Lower leg skin (tissue), 4 donors: Measurements from ENCODE around the gene GON7. TPM values are rescaled to one million over a fixed set of nuclear protein-coding genes. Genes with fewer than 3 reads are reported as not detected.

ENCODE experiments used
- DNase-seq, 2 donors: peaks; one replicate each; pipeline ENCODE4 v3.0.0-alpha.2; 2019; ENCODE audit warnings: low spot score in 2 of 2
- H3K4me3 ChIP-seq: fragments of 200-600 bp; sonication (generic); 2 replicates; pipeline ENCODE4 v1.5.1; 2017; ENCODE audit warnings: mild to moderate bottlenecking, low read depth; ENCODE audit not compliant: poor library complexity, severe bottlenecking
- POLR2A ChIP-seq, 2 donors: fragments of 450-650 bp; IDR thresholded peaks; one replicate each; pipeline ENCODE4 v1.6.1; 2016 to 2017; ENCODE audit warnings: antibody characterized with exemption in 2 of 2, mild to moderate bottlenecking in 1 of 2, moderate library complexity in 1 of 2
- WGBS, 2 donors: methylation state at CpG; one replicate each; pipeline ENCODE4 v1.1.5; 2018; 5-methylcytosine and 5-hydroxymethylcytosine counted together
- intact Hi-C: fragments of 100-400 bp; cut with DNase I; formaldehyde crosslinking; loops from one replicate; pipeline ENCODE4 v1.15.0; 2023; ENCODE audit warnings: low total_unique reads
- total RNA-seq, 4 donors: library from RNA; depleted of rRNA; stranded (reverse); fragments of >200 nt; gene quantifications; one replicate each; pipeline ENCODE4 v1.1.0, GENCODE V29; 2016
- TF ChIP-seq, protein P1 (sequence below), 3 donors: fragments of 450-650 bp; IDR thresholded peaks; one replicate each; pipeline ENCODE4 v1.5.1; 2016; ENCODE audit warnings: antibody characterized with exemption in 3 of 3, mild to moderate bottlenecking in 3 of 3, moderate library complexity in 2 of 3

Gene GON7
- total RNA-seq, 4 donors from 2014 or later = 4.0 to 8.4 (median 6.1) TPM

DNA sequence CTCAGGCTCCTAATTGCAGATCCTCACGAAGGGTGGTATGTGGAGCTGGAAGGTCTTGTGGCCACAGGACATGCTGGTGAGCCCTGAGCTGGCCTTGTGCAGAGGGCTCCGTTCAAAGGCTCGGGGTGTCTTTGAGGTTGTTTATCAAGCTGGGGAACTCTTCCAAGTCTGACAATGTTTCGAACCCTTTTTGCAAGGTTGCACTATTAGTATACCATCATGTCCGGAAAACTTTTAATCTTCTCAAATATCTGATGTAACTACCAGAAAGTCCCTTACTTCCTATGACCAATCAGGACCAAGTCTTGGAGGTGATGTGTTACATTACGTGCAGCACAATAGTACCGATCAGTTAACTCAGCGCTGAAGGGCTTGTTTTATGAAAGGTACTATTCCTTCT is 21.7 kb upstream of the GON7 start:
- 90 to 96% methylated on average over 8 of the region's 8 CpGs for WGBS, 2 donors
- TF ChIP-seq POLR2A (IDR thresholded peaks at IDR 0.05) = no peak
- TF ChIP-seq, protein P1, sequence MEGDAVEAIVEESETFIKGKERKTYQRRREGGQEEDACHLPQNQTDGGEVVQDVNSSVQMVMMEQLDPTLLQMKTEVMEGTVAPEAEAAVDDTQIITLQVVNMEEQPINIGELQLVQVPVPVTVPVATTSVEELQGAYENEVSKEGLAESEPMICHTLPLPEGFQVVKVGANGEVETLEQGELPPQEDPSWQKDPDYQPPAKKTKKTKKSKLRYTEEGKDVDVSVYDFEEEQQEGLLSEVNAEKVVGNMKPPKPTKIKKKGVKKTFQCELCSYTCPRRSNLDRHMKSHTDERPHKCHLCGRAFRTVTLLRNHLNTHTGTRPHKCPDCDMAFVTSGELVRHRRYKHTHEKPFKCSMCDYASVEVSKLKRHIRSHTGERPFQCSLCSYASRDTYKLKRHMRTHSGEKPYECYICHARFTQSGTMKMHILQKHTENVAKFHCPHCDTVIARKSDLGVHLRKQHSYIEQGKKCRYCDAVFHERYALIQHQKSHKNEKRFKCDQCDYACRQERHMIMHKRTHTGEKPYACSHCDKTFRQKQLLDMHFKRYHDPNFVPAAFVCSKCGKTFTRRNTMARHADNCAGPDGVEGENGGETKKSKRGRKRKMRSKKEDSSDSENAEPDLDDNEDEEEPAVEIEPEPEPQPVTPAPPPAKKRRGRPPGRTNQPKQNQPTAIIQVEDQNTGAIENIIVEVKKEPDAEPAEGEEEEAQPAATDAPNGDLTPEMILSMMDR (IDR thresholded peaks at IDR 0.05) = no peak
- DNase-seq = no peak
- no peak overlapping the region for H3K4me3 ChIP-seq
- intact Hi-C loops = no loop called here

DNA sequence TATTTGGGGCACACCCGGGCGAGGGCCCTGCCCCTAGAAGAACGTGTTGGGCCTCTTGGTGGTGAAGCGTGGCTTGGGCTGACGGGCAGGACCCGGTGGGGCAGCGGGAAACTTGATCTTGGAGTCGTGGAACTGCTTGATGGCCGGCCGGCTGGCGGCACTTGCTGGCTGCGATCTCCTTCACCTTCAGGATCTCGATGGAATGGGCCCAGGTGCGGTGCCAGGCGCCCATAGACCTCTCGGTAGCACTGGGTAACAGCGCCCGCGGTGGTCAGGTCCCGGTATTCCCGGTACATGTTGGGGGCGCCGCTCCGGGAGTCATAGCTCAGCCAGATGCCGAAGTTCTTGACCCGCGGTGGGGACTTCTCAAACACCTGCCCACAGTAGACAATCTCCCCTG is 16.7 kb upstream of the GON7 start:
- intact Hi-C loops = no loop called here
- WGBS, 2 donors = 98% methylated on average over 27 of the region's 27 CpGs
- TF ChIP-seq, protein P1 (IDR thresholded peaks at IDR 0.05) = no peak
- no peak for TF ChIP-seq POLR2A (IDR thresholded peaks at IDR 0.05)
- no peak overlapping the region for H3K4me3 ChIP-seq
- no peak for DNase-seq

DNA sequence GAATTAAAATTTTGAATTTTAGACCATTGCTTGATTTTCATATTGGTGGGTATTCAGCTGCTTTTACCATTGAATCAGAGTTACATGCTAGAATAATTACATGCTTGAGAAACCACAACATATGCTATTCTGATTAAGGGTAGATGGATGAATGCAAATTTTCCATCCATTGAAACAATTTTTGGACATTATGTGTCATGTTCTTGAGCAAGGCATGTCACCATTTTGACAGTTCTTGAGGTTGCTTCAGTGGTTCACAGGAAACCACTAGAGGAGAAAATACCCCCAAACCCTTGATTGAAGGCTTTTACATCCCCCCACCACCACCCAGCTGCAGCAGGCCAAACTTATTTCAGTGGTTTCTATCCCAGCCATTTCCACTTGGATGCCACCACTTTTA is 13.6 kb upstream of the GON7 start:
- no peak for DNase-seq
- H3K4me3 ChIP-seq = no peak overlapping the region
- TF ChIP-seq, protein P1 (IDR thresholded peaks at IDR 0.05) = no peak
- no peak for TF ChIP-seq POLR2A (IDR thresholded peaks at IDR 0.05)
- intact Hi-C loops = no loop called here

DNA sequence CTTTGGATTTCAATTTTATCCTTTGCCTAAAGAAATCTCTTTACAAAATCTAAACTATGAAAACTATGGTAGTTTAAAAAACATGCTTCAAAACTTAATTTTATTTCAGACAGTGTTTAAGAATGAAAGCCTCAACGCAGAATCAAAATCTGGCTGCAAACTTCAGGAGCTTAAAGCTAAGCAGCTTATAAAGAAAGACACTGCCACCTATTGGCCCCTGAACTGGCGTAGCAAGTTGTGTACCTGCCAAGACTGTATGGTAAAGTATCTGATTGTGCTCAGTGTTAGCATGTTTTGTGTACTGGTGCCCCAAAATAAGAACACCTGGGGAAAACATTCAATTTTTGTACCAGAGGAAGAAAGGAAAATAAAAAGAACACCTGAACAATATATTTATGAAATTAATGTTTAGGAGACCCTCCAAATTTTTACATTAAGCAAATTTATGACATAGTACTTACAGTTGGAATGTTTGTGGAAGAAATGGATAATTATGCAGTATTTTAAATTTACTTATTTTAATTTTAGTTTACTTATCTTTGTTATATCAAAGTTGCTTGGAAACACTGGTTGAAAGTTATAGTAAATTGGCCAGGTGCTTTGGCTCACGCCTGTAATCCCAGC is 12.3 kb upstream of the GON7 start:
- 53 to 62% methylated on average over 3 of the region's 3 CpGs for WGBS, 2 donors
- peak in 1 of 2 donors; percentile 36 for DNase-seq
- intact Hi-C loops = loop anchor here (10.0 kb wide), 1 partner anchor 104 kb away; the partner anchor contains the start of gene ITPK1
- TF ChIP-seq POLR2A (IDR thresholded peaks at IDR 0.05) = no peak
- TF ChIP-seq, protein P1 (IDR thresholded peaks at IDR 0.05) = no peak
- H3K4me3 ChIP-seq = no peak overlapping the region

DNA sequence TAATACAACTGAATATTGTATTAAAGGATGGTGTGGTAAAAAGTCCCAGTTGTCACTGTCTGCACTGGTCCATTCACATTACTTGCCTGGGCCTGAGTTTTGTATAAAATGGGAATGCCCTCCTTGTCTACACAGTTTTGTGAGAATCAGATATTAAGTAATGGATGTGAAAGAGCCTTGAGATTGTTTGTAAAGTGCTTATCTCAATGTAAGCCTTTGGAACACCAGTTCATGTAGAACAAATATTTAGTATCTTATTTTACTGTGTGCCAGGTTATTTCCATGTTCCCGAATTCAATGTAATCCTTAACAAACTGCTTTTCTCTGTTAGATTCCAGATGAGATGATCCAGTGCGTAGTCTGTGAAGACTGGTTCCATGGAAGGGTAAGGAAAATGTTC is 7.7 kb upstream of the GON7 start:
- WGBS, 2 donors = 89 to 96% methylated on average over 2 of the region's 2 CpGs
- no peak for DNase-seq
- no peak overlapping the region for H3K4me3 ChIP-seq
- intact Hi-C loops = loop anchor here (10.0 kb wide), 1 partner anchor 100 kb away; the partner anchor contains the start of gene ITPK1
- TF ChIP-seq, protein P1 (IDR thresholded peaks at IDR 0.05) = no peak
- no peak for TF ChIP-seq POLR2A (IDR thresholded peaks at IDR 0.05)

DNA sequence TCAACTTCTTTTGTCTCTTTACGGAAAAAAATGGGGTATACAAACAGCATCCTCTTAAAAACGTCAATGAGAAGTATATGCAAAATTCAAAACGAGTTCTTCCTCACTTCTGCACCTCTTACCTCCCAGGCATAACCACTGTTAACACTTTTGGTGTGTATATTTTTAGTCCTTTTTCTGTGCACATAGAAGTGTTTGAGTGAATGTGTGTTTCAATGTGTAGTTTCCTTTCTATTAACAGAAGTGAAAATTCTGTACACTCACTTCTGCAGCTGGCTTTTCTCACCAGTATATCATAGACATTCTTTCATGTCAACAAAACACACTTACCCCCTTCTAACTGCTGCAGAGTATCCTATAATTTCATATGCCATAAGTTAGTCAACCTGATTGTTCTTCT is 5.6 kb upstream of the GON7 start:
- intact Hi-C loops = loop anchor here (10.0 kb wide), 1 partner anchor 98 kb away; the partner anchor contains the start of gene ITPK1
- TF ChIP-seq POLR2A (IDR thresholded peaks at IDR 0.05) = no peak
- TF ChIP-seq, protein P1 (IDR thresholded peaks at IDR 0.05) = no peak
- no peak overlapping the region for H3K4me3 ChIP-seq
- DNase-seq = no peak
- 77 to 80% methylated on average over 3 of the region's 3 CpGs for WGBS, 2 donors
